ENCODE data around the gene TUT4.

DNA sequence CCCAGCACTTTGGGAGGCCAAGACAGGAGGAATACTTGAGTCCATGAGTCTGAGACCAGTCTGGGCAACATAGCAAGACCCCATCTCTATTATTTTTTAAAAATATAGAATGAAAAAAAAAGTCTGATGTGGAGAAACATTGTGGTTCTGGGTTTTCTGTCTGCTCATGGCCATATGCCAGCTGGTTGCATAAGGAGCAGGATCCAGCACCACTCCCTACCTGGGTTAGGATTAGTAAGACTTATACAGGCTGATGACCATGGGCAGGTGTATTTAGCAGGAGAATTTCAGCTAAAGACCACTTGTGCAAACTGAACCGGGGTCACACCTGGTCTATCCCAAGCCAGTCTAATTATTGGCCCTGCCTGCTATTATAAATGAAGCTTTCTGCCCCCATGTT, 32.6 kb upstream of the TUT4 start:
- TF ChIP-seq TAF1 (IDR thresholded peaks at IDR 0.05; ENCODE audit: borderline replicate concordance, insufficient read depth, low read length) (no peak), REST (IDR thresholded peaks at IDR 0.05; ENCODE audit: insufficient read depth in 1 of 2, low read depth in 2 of 2, low read length in 2 of 2) (no peak), POLR2AphosphoS5 (IDR thresholded peaks at IDR 0.05; ENCODE audit: low read depth, low read length) (no peak), FOXP2 (optimal IDR thresholded peaks at IDR 0.05; ENCODE audit: borderline replicate concordance, extremely low read depth, extremely low read length, insufficient read depth) (no peak), SIN3A (IDR thresholded peaks at IDR 0.05; ENCODE audit: borderline replicate concordance, insufficient read depth, low read length) (no peak)

Measured in PFSK-1 (cell line).